ENCODE measurements around the gene TESK1.
"Not testable (repeated sequence)": the region's sequence is repeated elsewhere in the genome, so short reads cannot be mapped to it uniquely, and the experiment has no call there.

TESK1 gene

GRCh38 chr9:35616681-35617459, 11.8 kb downstream of the TESK1 start:
- DNase-seq = peak; percentile 31 to 51 (median 34)

- DNase-seq = no peak
Measured at GRCh38 chr9:35617548-35617947, 12.5 kb downstream of the TESK1 start.

- DNase-seq = no peak
Measured at GRCh38 chr9:35618325-35618727, 13.3 kb downstream of the TESK1 start, which contains the start of gene CD72. TSS of gene CD72 (minus strand) at chr9:35618413. CDS start at chr9:35618303, 110 bp downstream.

- DNase-seq = no peak
Measured at GRCh38 chr9:35618854-35619799, 14.1 kb downstream of the TESK1 start.

- no peak for DNase-seq
Measured at GRCh38 chr9:35619800-35620158, 14.7 kb downstream of the TESK1 start.

GRCh38 chr9:35627575-35627974, 22.5 kb downstream of the TESK1 start:
- no peak for DNase-seq

- no peak for DNase-seq
Measured at GRCh38 chr9:35628389-35628991, 23.4 kb downstream of the TESK1 start.

- DNase-seq = no peak
Measured at GRCh38 chr9:35629597-35629996, 24.5 kb downstream of the TESK1 start.

GRCh38 chr9:35635730-35636129, 30.7 kb downstream of the TESK1 start:
- DNase-seq = no peak

GRCh38 chr9:35636135-35636876, 31.2 kb downstream of the TESK1 start:
- no peak for DNase-seq

GRCh38 chr9:35636877-35637246, 31.8 kb downstream of the TESK1 start:
- not testable (repeated sequence) for DNase-seq

GRCh38 chr9:35637427-35637955, 32.4 kb downstream of the TESK1 start:
- DNase-seq = not testable (repeated sequence)

- not testable (repeated sequence) for DNase-seq
Measured at GRCh38 chr9:35638751-35639150, 33.7 kb downstream of the TESK1 start.

- DNase-seq = not testable (repeated sequence)
Measured at GRCh38 chr9:35639225-35639624, 34.2 kb downstream of the TESK1 start.

GRCh38 chr9:35639631-35640030, 34.6 kb downstream of the TESK1 start:
- DNase-seq = no peak

GRCh38 chr9:35640431-35640830, 35.4 kb downstream of the TESK1 start:
- DNase-seq = not testable (repeated sequence)

GRCh38 chr9:35641478-35641877, 36.4 kb downstream of the TESK1 start:
- not testable (repeated sequence) for DNase-seq

GRCh38 chr9:35643046-35643445, 38.0 kb downstream of the TESK1 start:
- DNase-seq = no peak

- DNase-seq = not testable (repeated sequence)
Measured at GRCh38 chr9:35645736-35646135, 40.7 kb downstream of the TESK1 start.

GRCh38 chr9:35646153-35646532, 41.1 kb downstream of the TESK1 start:
- no peak for DNase-seq

- DNase-seq = peak; percentile 79 to 87 (median 84)
Measured at GRCh38 chr9:35646533-35647265, 41.6 kb downstream of the TESK1 start.
